ENCODE measurements around the gene MOCS3.

- no peak for TF ChIP-seq CTCF (IDR thresholded peaks at IDR 0.05; ENCODE audit: borderline replicate concordance, extremely low read depth, low read length, poor library complexity, severe bottlenecking)
- no peak for TF ChIP-seq EZH2 (IDR thresholded peaks at IDR 0.05; ENCODE audit: borderline replicate concordance, low read depth, low read length, severe bottlenecking)
Observed at GRCh38 chr20:50991076-50991475, 32.5 kb downstream of the MOCS3 start.

Measured in DND-41 (cell line).